HG03342 (cell line): ENCODE results near the gene MRFAP1.

ENCODE experiments used
- ATAC-seq: cut with Tn5 transposase; IDR thresholded peaks from one replicate; pipeline ENCODE4 v1.9.1; 2021; ENCODE audit warnings: mild to moderate bottlenecking, moderate library complexity; ENCODE audit not compliant: unreplicated experiment

MRFAP1 gene

GRCh38 chr4:6640292-6641163 is at the start of gene MRFAP1:
TSS of gene MRFAP1 (plus strand) at chr4:6640685. CDS start at chr4:6640863, 178 bp downstream.
- ATAC-seq = peak; percentile 75

GRCh38 chr4:6591313-6591712 is 49.2 kb upstream of the MRFAP1 start:
- ATAC-seq = no peak

GRCh38 chr4:6591781-6592180 is 48.7 kb upstream of the MRFAP1 start:
- ATAC-seq = no peak

- ATAC-seq = no peak
Observed at GRCh38 chr4:6592804-6593563, 47.5 kb upstream of the MRFAP1 start.

GRCh38 chr4:6594341-6594740 is 46.1 kb upstream of the MRFAP1 start:
- ATAC-seq = no peak

GRCh38 chr4:6594826-6595355 is 45.6 kb upstream of the MRFAP1 start:
- no peak for ATAC-seq

- no peak for ATAC-seq
Observed at GRCh38 chr4:6595897-6596537, 44.5 kb upstream of the MRFAP1 start.

- no peak for ATAC-seq
Observed at GRCh38 chr4:6596948-6597347, 43.5 kb upstream of the MRFAP1 start.

GRCh38 chr4:6598127-6598526 is 42.4 kb upstream of the MRFAP1 start:
- no peak for ATAC-seq

- ATAC-seq = no peak
Observed at GRCh38 chr4:6598641-6599040, 41.8 kb upstream of the MRFAP1 start.

- ATAC-seq = no peak
Observed at GRCh38 chr4:6601661-6602250, 38.7 kb upstream of the MRFAP1 start.

GRCh38 chr4:6602289-6602688 is 38.2 kb upstream of the MRFAP1 start:
- ATAC-seq = no peak

GRCh38 chr4:6603128-6603527 is 37.4 kb upstream of the MRFAP1 start:
- ATAC-seq = no peak

GRCh38 chr4:6605114-6605513 is 35.4 kb upstream of the MRFAP1 start:
- no peak for ATAC-seq

- no peak for ATAC-seq
Observed at GRCh38 chr4:6605605-6606004, 34.9 kb upstream of the MRFAP1 start.

GRCh38 chr4:6606465-6607235 is 33.8 kb upstream of the MRFAP1 start:
- ATAC-seq = no peak

GRCh38 chr4:6607368-6608055 is 33.0 kb upstream of the MRFAP1 start:
- no peak for ATAC-seq

- no peak for ATAC-seq
Observed at GRCh38 chr4:6608758-6609414, 31.6 kb upstream of the MRFAP1 start.
